Esophagus (tissue), 2 donors: Measurements from ENCODE around the gene NRGN. TPM values are rescaled to one million over a fixed set of nuclear protein-coding genes. Genes with fewer than 3 reads are reported as not detected.

Experiments
- H3K27ac ChIP-seq, 2 donors: one replicate each; pipeline ENCODE4 v1.5.1; 2013; ENCODE audit warnings: low read depth in 2 of 2, mild to moderate bottlenecking in 2 of 2, inconsistent platforms in 1 of 2, low read length in 1 of 2, moderate library complexity in 1 of 2
- H3K27me3 ChIP-seq, 2 donors: one replicate each; pipeline ENCODE4 v1.6.1; 2013; ENCODE audit warnings: low read length in 2 of 2, control low read depth in 1 of 2, mild to moderate bottlenecking in 1 of 2; ENCODE audit not compliant: insufficient read depth in 2 of 2, control insufficient read depth in 1 of 2
- H3K36me3 ChIP-seq, 2 donors: one replicate each; pipeline ENCODE4 v1.6.1; 2013; ENCODE audit warnings: low read length in 1 of 2; ENCODE audit not compliant: control insufficient read depth in 2 of 2, insufficient read depth in 2 of 2
- H3K4me1 ChIP-seq, 2 donors: one replicate each; pipeline ENCODE4 v1.6.1; 2013; ENCODE audit warnings: low read length in 1 of 2; ENCODE audit not compliant: control insufficient read depth in 2 of 2, insufficient read depth in 2 of 2
- H3K4me3 ChIP-seq, 2 donors: one replicate each; pipeline ENCODE4 v1.5.1; 2013; ENCODE audit warnings: low read length in 2 of 2, mild to moderate bottlenecking in 2 of 2, low read depth in 1 of 2, moderate library complexity in 1 of 2
- H3K9me3 ChIP-seq, 2 donors: one replicate each; pipeline ENCODE4 v1.6.1; 2013; ENCODE audit warnings: mild to moderate bottlenecking in 2 of 2, low read depth in 1 of 2, low read length in 1 of 2, moderate library complexity in 1 of 2; ENCODE audit not compliant: control insufficient read depth in 2 of 2, insufficient read depth in 1 of 2
- WGBS, 2 donors: extraction: QIAGEN DNeasy Blood & Tissue Kit; methylation state at CpG; one replicate each; pipeline ENCODE4 v1.1.7; 2013; 5-methylcytosine and 5-hydroxymethylcytosine counted together
- polyA plus RNA-seq, 2 donors: library from polyadenylated mRNA; stranded (reverse); fragments of 200-250 nt; gene quantifications; one replicate each; pipeline ENCODE4 v1.2.3, GENCODE V29; 2013
- donor health status: healthy with polysubstance abuse.
- donor health status: Bipolar disorder and iron deficiency.

Gene NRGN
- polyA plus RNA-seq, 2 donors, result 1.6 to 3.1 TPM

DNA sequence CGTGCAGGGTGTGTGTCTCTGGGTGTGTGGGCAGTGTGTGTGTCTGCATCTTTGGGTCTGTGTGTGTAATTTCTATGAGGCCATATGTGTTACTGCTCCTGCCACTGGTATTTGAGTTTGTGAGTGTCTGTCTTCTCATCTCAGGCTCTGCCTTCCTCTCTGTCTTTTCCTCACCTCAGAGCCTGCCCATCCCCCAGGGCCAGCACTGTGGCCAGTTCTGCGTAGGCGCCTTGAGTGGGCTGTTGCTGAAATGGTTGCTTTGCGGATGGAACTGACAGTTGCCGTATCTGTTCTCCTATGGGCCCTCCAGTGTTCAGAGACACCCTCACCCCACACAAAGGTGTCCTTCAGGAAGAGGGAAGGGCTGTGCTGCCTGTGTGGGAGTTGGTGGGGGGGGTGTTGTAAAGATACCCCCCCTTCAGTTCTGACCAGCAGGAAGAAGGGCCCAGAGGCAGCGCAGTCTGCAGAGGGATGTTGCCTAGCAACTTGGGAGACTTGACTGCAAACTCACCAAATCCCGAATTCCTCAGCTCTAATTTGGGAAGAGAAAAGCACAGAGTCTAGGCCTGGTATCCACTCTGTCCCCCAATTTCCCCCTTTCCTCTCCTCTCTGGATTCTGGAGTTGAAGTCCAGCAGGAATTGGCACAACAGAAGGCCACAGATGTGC lies 2.0 kb upstream of the NRGN start:
- WGBS, 2 donors, result 81 to 88% methylated on average over 7 of the region's 7 CpGs
- Histone ChIP-seq H3K4me3 (no peak overlapping the region), H3K36me3 (no peaks in the 10 kb centered on the region), H3K4me1 (peaks cover 0 to 5% of the 10 kb centered on the region in 2 donors), H3K9me3 (no peaks in the 10 kb centered on the region), H3K27me3 (peaks cover 0 to 3% of the 10 kb centered on the region in 2 donors), H3K27ac (no peak overlapping the region)

- WGBS, 2 donors, result 61 to 75% methylated on average over 21 of the region's 21 CpGs
Observed at GRCh38 chr11:124738713-124739478, 846 bp upstream of the NRGN start.

DNA sequence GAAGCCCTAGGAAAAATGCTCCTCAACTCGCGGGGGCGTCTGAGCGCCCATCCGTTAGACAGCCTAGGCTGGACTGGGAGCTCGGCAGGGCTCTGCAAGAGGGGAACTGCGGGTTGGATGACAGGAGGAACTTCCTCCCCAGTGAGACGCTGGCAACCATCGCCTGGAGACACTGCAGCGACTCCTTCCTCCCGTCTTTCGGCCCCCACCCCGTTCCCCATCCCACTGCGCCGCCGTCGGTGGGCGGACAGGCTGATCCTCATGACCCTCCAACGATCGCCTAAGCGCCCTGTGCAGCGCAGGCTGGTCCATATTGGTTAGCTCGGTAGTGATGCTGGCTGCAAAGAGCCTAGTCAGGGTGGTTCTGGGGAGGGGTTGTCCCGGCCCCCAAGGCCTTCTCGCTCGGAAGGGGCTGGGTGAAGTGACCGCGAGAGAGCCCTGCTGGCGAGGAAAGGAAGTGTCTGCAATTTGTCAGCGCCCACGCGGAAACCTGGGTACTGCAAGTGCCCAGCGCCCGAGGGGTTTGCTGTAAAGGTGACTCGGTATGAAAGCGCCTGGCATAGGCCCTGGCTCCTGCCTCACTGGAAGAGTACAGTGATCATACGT lies 638 bp downstream of the NRGN start:
- 2 to 3% methylated on average over 36 to 37 of the region's 37 CpGs for WGBS, 2 donors
- Histone ChIP-seq H3K9me3 (no peaks in the 10 kb centered on the region), H3K4me3 (peak overlapping the region; percentile 35 to 54), H3K36me3 (no peaks in the 10 kb centered on the region), H3K27ac (no peak overlapping the region), H3K4me1 (peaks cover 1 to 8% of the 10 kb centered on the region in 2 donors), H3K27me3 (peaks cover 0 to 3% of the 10 kb centered on the region in 2 donors)

More at GRCh38 chr11:124738713-124739478, 846 bp upstream of the NRGN start:
- H3K27ac ChIP-seq, result no peak overlapping the region
- H3K36me3 ChIP-seq, result no peaks in the 10 kb centered on the region
- H3K9me3 ChIP-seq, result no peaks in the 10 kb centered on the region
- peaks cover 0 to 3% of the 10 kb centered on the region in 2 donors for H3K27me3 ChIP-seq
- peaks cover 0 to 5% of the 10 kb centered on the region in 2 donors for H3K4me1 ChIP-seq
- H3K4me3 ChIP-seq, result no peak overlapping the region

GRCh38 chr11:124742555-124742954 lies 2.8 kb downstream of the NRGN start:
- H3K27ac ChIP-seq, result no peak overlapping the region
- H3K36me3 ChIP-seq, result no peaks in the 10 kb centered on the region
- peaks cover 4 to 11% of the 10 kb centered on the region in 2 donors for H3K4me1 ChIP-seq
- 83 to 84% methylated on average over 2 of the region's 2 CpGs for WGBS, 2 donors
- H3K27me3 ChIP-seq, result peaks cover 0 to 3% of the 10 kb centered on the region in 2 donors
- H3K4me3 ChIP-seq, result no peak overlapping the region
- no peaks in the 10 kb centered on the region for H3K9me3 ChIP-seq

GRCh38 chr11:124743050-124743449 lies 3.3 kb downstream of the NRGN start:
- Histone ChIP-seq H3K27me3 (peaks cover 0 to 3% of the 10 kb centered on the region in 2 donors), H3K4me1 (peaks cover 4 to 11% of the 10 kb centered on the region in 2 donors), H3K27ac (no peak overlapping the region), H3K36me3 (no peaks in the 10 kb centered on the region), H3K4me3 (no peak overlapping the region), H3K9me3 (no peaks in the 10 kb centered on the region)
- 82 to 84% methylated on average over 6 of the region's 6 CpGs for WGBS, 2 donors

DNA sequence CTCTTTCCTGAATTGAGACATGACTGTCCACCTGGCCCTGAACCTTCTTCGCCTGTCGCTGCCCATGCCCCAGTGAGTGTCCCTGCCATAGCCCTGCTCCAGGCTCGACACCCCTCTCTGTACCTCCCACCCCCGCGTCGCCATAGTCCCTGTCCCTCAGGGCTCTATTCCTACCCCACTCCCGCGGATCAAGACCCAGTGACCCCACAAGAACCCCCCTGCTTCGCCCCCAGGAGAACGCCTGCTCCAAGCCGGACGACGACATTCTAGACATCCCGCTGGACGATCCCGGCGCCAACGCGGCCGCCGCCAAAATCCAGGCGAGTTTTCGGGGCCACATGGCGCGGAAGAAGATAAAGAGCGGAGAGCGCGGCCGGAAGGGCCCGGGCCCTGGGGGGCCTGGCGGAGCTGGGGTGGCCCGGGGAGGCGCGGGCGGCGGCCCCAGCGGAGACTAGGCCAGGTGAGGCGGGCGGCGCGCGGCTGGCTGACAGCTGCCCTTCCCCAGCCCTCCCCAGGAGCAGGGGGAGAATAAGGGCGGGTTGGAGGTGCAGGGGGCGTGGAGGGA lies 5.6 kb downstream of the NRGN start:
- WGBS, 2 donors, result 33 to 43% methylated on average over 37 to 44 of the region's 44 CpGs
- no peaks in the 10 kb centered on the region for H3K36me3 ChIP-seq
- peak overlapping the region; percentile 10 to 53 for H3K4me3 ChIP-seq
- H3K27me3 ChIP-seq, result peaks cover 0 to 3% of the 10 kb centered on the region in 2 donors
- no peaks in the 10 kb centered on the region for H3K9me3 ChIP-seq
- H3K27ac ChIP-seq, result no peak overlapping the region
- H3K4me1 ChIP-seq, result peaks cover 4 to 8% of the 10 kb centered on the region in 2 donors

GRCh38 chr11:124745835-124746620 lies 6.3 kb downstream of the NRGN start:
- Histone ChIP-seq H3K27me3 (peaks cover 0 to 3% of the 10 kb centered on the region in 2 donors), H3K27ac (peak overlapping the region; percentile 65 to 83)
- WGBS, 2 donors, result 8 to 10% methylated on average over 34 to 41 of the region's 41 CpGs

GRCh38 chr11:124746621-124747243 lies 7.0 kb downstream of the NRGN start:
- H3K9me3 ChIP-seq, result no peaks in the 10 kb centered on the region
- H3K36me3 ChIP-seq, result no peaks in the 10 kb centered on the region
- H3K27me3 ChIP-seq, result peaks cover 0 to 3% of the 10 kb centered on the region in 2 donors
- H3K4me3 ChIP-seq, result peak overlapping the region; percentile 53 to 67
- 2 to 4% methylated on average over 34 to 37 of the region's 37 CpGs for WGBS, 2 donors
- peak overlapping the region; percentile 65 to 83 for H3K27ac ChIP-seq
- H3K4me1 ChIP-seq, result peaks cover 4 to 6% of the 10 kb centered on the region in 2 donors

More at GRCh38 chr11:124745835-124746620, 6.3 kb downstream of the NRGN start:
- H3K36me3 ChIP-seq, result no peaks in the 10 kb centered on the region
- H3K9me3 ChIP-seq, result no peaks in the 10 kb centered on the region
- H3K4me1 ChIP-seq, result peaks cover 4 to 6% of the 10 kb centered on the region in 2 donors
- peak overlapping the region; percentile 53 to 67 for H3K4me3 ChIP-seq
